Left renal pelvis (tissue), 4 donors: ENCODE data around the gene HOXD8. TPM values are rescaled to one million over a fixed set of nuclear protein-coding genes. Genes with fewer than 3 reads are reported as not detected.

Experiments
- DNase-seq, 4 donors: peaks; one replicate each; pipeline ENCODE4 v3.0.0-alpha.2; 2013; ENCODE audit warnings: low read depth in 4 of 4, low spot score in 3 of 4
- polyA plus RNA-seq, 4 donors: library from polyadenylated mRNA; unstranded; fragments of 120-200 nt; gene quantifications; one replicate each; pipeline ENCODE4 v1.2.1, GENCODE V29; 2013; ENCODE audit not compliant: insufficient read length in 4 of 4

Gene HOXD8
- polyA plus RNA-seq, 4 donors = 42.2 to 245 (median 180) TPM

GRCh38 chr2:176114120-176114929, 15.2 kb upstream of the HOXD8 start:
- DNase-seq = no peak

DNA sequence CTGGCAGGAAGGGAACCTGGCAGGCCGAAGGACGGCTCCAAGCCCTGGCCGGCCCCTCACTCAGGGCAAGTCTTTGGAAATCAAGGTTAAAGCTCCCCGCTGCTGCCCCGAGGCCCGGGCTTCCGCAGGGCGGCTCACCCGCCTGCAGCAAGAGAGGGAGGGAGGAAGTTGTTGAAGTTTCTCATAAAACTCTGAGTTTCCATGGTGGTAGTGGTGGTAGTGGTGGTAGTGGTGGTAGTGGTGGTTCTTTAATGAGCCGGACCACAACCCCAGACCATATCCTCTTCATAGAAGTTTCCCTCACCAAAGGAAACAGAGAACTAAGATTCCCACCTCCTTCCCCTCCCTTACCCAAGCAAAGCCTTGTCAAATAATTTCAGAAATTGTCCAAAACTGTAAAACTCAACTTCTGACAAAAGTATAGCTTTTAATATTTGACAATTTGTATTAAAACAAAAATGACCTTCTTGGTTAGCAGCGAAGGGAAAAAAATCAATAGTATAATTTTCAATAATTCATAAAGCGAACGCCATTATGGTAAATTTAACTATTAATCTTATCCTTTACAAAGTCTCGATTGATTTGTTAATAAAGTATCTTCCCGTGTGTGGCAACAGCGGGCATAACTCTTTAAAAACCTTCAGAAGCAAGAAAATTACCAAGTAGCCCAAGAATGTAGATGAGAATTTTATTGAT, 14.4 kb upstream of the HOXD8 start:
- DNase-seq = no peak

- no peak for DNase-seq
Measured at GRCh38 chr2:176115883-176116813, 13.4 kb upstream of the HOXD8 start, which contains the start of gene HOXD10. HOXD10 (plus strand) TSS chr2:176116778; CDS start chr2:176116834, 56 bp downstream.

GRCh38 chr2:176117162-176117822, 12.2 kb upstream of the HOXD8 start:
- DNase-seq = no peak

GRCh38 chr2:176117823-176118371, 11.6 kb upstream of the HOXD8 start:
- no peak for DNase-seq

- no peak for DNase-seq
Measured at GRCh38 chr2:176118601-176119339, 10.7 kb upstream of the HOXD8 start.

GRCh38 chr2:176120364-176121189, 8.9 kb upstream of the HOXD8 start:
- DNase-seq = no peak

GRCh38 chr2:176121190-176122051, 8.1 kb upstream of the HOXD8 start:
- no peak for DNase-seq

DNA sequence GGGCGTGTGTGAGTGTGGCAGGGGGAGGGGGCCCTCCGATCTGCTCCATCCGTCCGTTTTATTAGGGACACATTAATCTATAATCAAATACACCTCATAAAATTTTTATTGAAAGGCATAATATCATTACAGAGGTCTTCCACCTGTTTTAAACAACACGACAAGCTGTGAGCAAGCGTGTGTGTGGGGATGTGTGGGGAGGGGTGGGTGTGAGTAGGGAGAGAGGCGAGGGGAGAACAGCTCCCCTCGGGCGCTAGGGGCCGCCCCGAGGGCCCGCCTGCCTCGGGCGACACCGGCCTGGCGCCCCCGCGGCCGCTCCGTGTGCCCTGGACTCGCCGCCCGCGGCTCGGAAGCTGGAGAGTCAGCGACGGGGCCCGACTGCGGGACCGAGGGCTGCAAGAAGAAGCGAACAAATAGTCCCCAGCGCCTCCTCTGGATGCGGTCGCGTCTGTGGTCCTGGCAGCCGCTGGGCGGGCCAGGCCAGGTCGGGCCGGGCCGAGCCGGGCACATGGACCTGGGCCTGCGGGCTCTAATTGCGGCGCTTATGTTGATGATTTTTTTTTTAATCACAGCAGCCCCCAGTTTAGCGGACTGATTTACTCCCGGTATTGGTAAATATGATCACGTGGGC, 7.3 kb upstream of the HOXD8 start:
- no peak for DNase-seq

DNA sequence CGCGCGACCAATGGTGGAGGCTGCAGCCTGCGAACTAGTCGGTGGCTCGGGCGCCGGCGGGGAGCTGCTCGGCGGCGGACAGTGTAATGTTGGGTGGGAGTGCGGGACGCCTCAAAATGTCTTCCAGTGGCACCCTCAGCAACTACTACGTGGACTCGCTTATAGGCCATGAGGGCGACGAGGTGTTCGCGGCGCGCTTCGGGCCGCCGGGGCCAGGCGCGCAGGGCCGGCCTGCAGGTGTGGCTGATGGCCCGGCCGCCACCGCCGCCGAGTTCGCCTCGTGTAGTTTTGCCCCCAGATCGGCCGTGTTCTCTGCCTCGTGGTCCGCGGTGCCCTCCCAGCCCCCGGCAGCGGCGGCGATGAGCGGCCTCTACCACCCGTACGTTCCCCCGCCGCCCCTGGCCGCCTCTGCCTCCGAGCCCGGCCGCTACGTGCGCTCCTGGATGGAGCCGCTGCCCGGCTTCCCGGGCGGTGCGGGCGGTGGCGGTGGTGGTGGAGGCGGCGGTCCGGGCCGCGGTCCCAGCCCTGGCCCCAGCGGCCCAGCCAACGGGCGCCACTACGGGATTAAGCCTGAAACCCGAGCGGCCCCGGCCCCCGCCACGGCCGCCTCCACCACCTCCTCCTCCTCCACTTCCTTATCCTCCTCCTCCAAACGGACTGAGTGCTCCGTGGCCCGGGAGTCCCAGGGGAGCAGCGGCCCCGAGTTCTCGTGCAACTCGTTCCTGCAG, 6.7 kb upstream of the HOXD8 start, which contains the start of gene HOXD9:
TSS of gene HOXD9 (plus strand) at position 37 of the 728 bp plus-strand sequence. CDS start at position 87, 50 bp downstream.
- no peak for DNase-seq

- DNase-seq = no peak
Measured at GRCh38 chr2:176123411-176124109, 5.9 kb upstream of the HOXD8 start.

GRCh38 chr2:176124110-176124946, 5.2 kb upstream of the HOXD8 start:
- DNase-seq = no peak

- DNase-seq = no peak
Measured at GRCh38 chr2:176124947-176125771, 4.3 kb upstream of the HOXD8 start.

DNA sequence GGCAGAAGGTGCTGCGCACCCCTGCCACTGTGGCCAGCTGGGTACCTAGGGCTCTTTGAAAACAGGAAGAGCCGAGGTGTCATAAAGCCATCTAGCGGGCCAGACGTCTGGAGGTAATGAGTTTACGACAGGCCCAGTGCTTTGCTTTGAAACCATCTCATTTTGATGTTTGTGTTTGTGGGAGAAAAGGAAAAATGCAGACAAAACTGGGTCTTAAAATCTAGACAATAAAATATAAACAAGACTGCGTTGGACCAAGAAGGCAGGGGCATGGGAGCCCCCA, 3.8 kb upstream of the HOXD8 start:
- no peak for DNase-seq
